Measurements from ENCODE around the gene DLK2.

The DLK2 gene

GRCh38 chr6:43471399-43471798, 16.1 kb upstream of the DLK2 start:
- peaks cover 0 to 2% of the 10 kb centered on the region in 2 donors for H3K9me3 ChIP-seq (replicated peaks in 1 of 2; ENCODE audit: control insufficient read depth in 2 of 2, insufficient read depth in 1 of 2, low read depth in 1 of 2, low read length in 2 of 2)
- H4K91ac ChIP-seq (ENCODE audit: low read depth, low read length, poor library complexity), result no peak overlapping the region
- H2BK15ac ChIP-seq (ENCODE audit: low read length), result no peak overlapping the region
- no peaks in the 10 kb centered on the region for H3K79me1 ChIP-seq (ENCODE audit: low read depth, low read length)
- H3K4me3 ChIP-seq (ENCODE audit: low read length in 2 of 2), result no peak overlapping the region
- DNase-seq (ENCODE audit: low spot score), result no peak
- no peak overlapping the region for H2BK120ac ChIP-seq (ENCODE audit: low read depth, low read length)
- no peak overlapping the region for H3K14ac ChIP-seq (ENCODE audit: low read length)
- H3K23ac ChIP-seq (ENCODE audit: low read depth, low read length, poor library complexity), result no peak overlapping the region
- H3K36me3 ChIP-seq (replicated peaks in 1 of 2; ENCODE audit: control insufficient read depth in 2 of 2, insufficient read depth in 2 of 2, low read length in 2 of 2), result no peaks in the 10 kb centered on the region
- no peak overlapping the region for H3K18ac ChIP-seq (ENCODE audit: low read length)
- peaks cover 9% of the 10 kb centered on the region in 2 donors for H3K4me1 ChIP-seq (ENCODE audit: control insufficient read depth in 2 of 2, insufficient read depth in 1 of 2, low read depth in 1 of 2, low read length in 2 of 2)
- no peak overlapping the region for H3K9ac ChIP-seq (ENCODE audit: low read depth, low read length, poor library complexity)
- H3K27ac ChIP-seq (replicated peaks; ENCODE audit: low read length), result no peak overlapping the region
- H3K4me2 ChIP-seq (ENCODE audit: insufficient read depth, low read length, poor library complexity, severe bottlenecking), result no peak overlapping the region
- no CpG with 5 or more reads among the region's 1 CpG for WGBS, 2 donors (ENCODE audit: extremely low coverage in 2 of 2, insufficient read length in 2 of 2, insufficient replicate concordance in 1 of 2)
- H2BK12ac ChIP-seq (ENCODE audit: low read length), result no peak overlapping the region
- no peak overlapping the region for H3K4ac ChIP-seq (ENCODE audit: low read length)
- H2BK5ac ChIP-seq (ENCODE audit: low read length), result no peak overlapping the region
- no peak overlapping the region for H2AFZ ChIP-seq (ENCODE audit: low read length)
- peaks cover 0 to 19% (median 0%) of the 10 kb centered on the region in 3 experiments for H3K27me3 ChIP-seq (ENCODE audit: control insufficient read depth in 3 of 3, insufficient read depth in 3 of 3, low read depth in 1 of 3, low read length in 3 of 3)
- H4K8ac ChIP-seq (ENCODE audit: low read depth, low read length), result no peak overlapping the region
- H2AK5ac ChIP-seq (ENCODE audit: low read depth, low read length), result no peak overlapping the region

DNA sequence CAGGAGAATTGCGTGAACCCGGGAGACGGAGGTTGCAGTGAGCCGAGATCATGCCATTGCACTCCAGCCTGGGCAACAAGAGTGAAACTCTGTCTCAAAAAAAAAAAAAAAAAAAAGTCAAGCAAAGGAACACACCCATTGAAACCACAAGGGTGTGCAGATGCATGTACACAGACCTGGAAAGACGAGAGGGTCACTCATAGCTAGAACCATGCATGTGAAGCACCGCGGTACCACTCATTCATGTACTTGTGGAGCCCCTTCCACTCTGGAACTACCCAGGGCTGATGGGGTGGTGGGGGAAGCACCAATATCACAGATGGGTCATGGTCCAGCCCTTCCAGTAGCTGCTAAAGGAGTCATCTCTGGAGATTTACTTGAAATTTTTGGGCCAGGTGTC, 14.6 kb upstream of the DLK2 start:
- H3K79me1 ChIP-seq (ENCODE audit: low read depth, low read length), result no peaks in the 10 kb centered on the region
- H3K9me3 ChIP-seq (replicated peaks in 1 of 2; ENCODE audit: control insufficient read depth in 2 of 2, insufficient read depth in 1 of 2, low read depth in 1 of 2, low read length in 2 of 2), result peaks cover 0 to 2% of the 10 kb centered on the region in 2 donors
- no peak for DNase-seq (ENCODE audit: low spot score)
- H3K4me1 ChIP-seq (ENCODE audit: control insufficient read depth in 2 of 2, insufficient read depth in 1 of 2, low read depth in 1 of 2, low read length in 2 of 2), result peaks cover 9% of the 10 kb centered on the region in 2 donors
- no peak overlapping the region for H2BK12ac ChIP-seq (ENCODE audit: low read length)
- H3K4ac ChIP-seq (ENCODE audit: low read length), result no peak overlapping the region
- no peak overlapping the region for H2BK15ac ChIP-seq (ENCODE audit: low read length)
- H2AK5ac ChIP-seq (ENCODE audit: low read depth, low read length), result no peak overlapping the region
- H2BK120ac ChIP-seq (ENCODE audit: low read depth, low read length), result no peak overlapping the region
- H3K27me3 ChIP-seq (ENCODE audit: control insufficient read depth in 3 of 3, insufficient read depth in 3 of 3, low read depth in 1 of 3, low read length in 3 of 3), result peaks cover 0 to 23% (median 0%) of the 10 kb centered on the region in 3 experiments
- H3K9ac ChIP-seq (ENCODE audit: low read depth, low read length, poor library complexity), result no peak overlapping the region
- no peak overlapping the region for H4K91ac ChIP-seq (ENCODE audit: low read depth, low read length, poor library complexity)
- no peak overlapping the region for H3K23ac ChIP-seq (ENCODE audit: low read depth, low read length, poor library complexity)
- no peak overlapping the region for H3K14ac ChIP-seq (ENCODE audit: low read length)
- H4K8ac ChIP-seq (ENCODE audit: low read depth, low read length), result no peak overlapping the region
- no peak overlapping the region for H3K4me2 ChIP-seq (ENCODE audit: insufficient read depth, low read length, poor library complexity, severe bottlenecking)
- no peaks in the 10 kb centered on the region for H3K36me3 ChIP-seq (replicated peaks in 1 of 2; ENCODE audit: control insufficient read depth in 2 of 2, insufficient read depth in 2 of 2, low read length in 2 of 2)
- H2BK5ac ChIP-seq (ENCODE audit: low read length), result no peak overlapping the region
- H3K27ac ChIP-seq (replicated peaks; ENCODE audit: low read length), result no peak overlapping the region
- no peak overlapping the region for H3K4me3 ChIP-seq (ENCODE audit: low read length in 2 of 2)
- no CpG with 5 or more reads among the region's 7 CpGs for WGBS, 2 donors (ENCODE audit: extremely low coverage in 2 of 2, insufficient read length in 2 of 2, insufficient replicate concordance in 1 of 2)
- no peak overlapping the region for H2AFZ ChIP-seq (ENCODE audit: low read length)
- H3K18ac ChIP-seq (ENCODE audit: low read length), result no peak overlapping the region

- Histone ChIP-seq H3K36me3 (replicated peaks in 1 of 2; ENCODE audit: control insufficient read depth in 2 of 2, insufficient read depth in 2 of 2, low read length in 2 of 2) (no peaks in the 10 kb centered on the region), H2AFZ (ENCODE audit: low read length) (peak overlapping the region; percentile 86), H3K4ac (ENCODE audit: low read length) (no peak overlapping the region), H2BK5ac (ENCODE audit: low read length) (peak overlapping the region; percentile 45), H2AK5ac (ENCODE audit: low read depth, low read length) (no peak overlapping the region), H4K8ac (ENCODE audit: low read depth, low read length) (peak overlapping the region; percentile 66), H4K91ac (ENCODE audit: low read depth, low read length, poor library complexity) (no peak overlapping the region), H3K14ac (ENCODE audit: low read length) (no peak overlapping the region), H2BK12ac (ENCODE audit: low read length) (no peak overlapping the region), H3K4me3 (ENCODE audit: low read length in 2 of 2) (no peak overlapping the region), H2BK15ac (ENCODE audit: low read length) (peak overlapping the region; percentile 22), H3K9me3 (replicated peaks in 1 of 2; ENCODE audit: control insufficient read depth in 2 of 2, insufficient read depth in 1 of 2, low read depth in 1 of 2, low read length in 2 of 2) (peaks cover 0 to 2% of the 10 kb centered on the region in 2 donors), H3K18ac (ENCODE audit: low read length) (peak overlapping the region; percentile 76), H3K27me3 (ENCODE audit: control insufficient read depth in 3 of 3, insufficient read depth in 3 of 3, low read depth in 1 of 3, low read length in 3 of 3) (peaks cover 0 to 23% (median 0%) of the 10 kb centered on the region in 3 experiments), H2BK120ac (ENCODE audit: low read depth, low read length) (peak overlapping the region; percentile 11), H3K79me1 (ENCODE audit: low read depth, low read length) (no peaks in the 10 kb centered on the region), H3K9ac (ENCODE audit: low read depth, low read length, poor library complexity) (no peak overlapping the region), H3K27ac (replicated peaks; ENCODE audit: low read length) (no peak overlapping the region), H3K23ac (ENCODE audit: low read depth, low read length, poor library complexity) (no peak overlapping the region), H3K4me2 (ENCODE audit: insufficient read depth, low read length, poor library complexity, severe bottlenecking) (no peak overlapping the region), H3K4me1 (ENCODE audit: control insufficient read depth in 2 of 2, insufficient read depth in 1 of 2, low read depth in 1 of 2, low read length in 2 of 2) (peaks cover 9% of the 10 kb centered on the region in 2 donors)
- DNase-seq (ENCODE audit: low spot score), result no peak
- WGBS, 2 donors (ENCODE audit: extremely low coverage in 2 of 2, insufficient read length in 2 of 2, insufficient replicate concordance in 1 of 2), result no CpG with 5 or more reads among the region's 13 CpGs
These were observed 13.7 kb upstream of the DLK2 start for GRCh38 chr6:43468748-43469681.

DNA sequence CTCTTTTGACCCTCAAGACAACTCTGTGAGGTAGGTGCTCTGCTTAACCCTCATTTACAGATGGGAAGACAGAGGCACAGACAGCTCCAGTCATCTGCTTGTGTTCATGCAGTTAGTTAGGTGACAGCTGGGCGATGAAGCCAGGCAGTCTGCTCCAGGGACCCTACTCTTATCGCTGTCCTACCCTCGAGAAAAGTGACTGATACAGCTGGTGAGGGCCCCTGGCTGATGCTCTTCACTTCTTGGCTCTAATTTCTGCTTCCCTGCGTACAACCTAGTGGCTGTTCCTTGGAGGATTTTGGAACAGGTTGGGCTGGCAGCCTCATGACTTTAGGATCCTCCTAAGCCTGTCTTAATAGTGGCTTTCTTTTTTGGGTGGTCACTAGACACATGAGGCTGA, 12.9 kb upstream of the DLK2 start:
- no peak for DNase-seq (ENCODE audit: low spot score)
- peaks cover 9% of the 10 kb centered on the region in 2 donors for H3K4me1 ChIP-seq (ENCODE audit: control insufficient read depth in 2 of 2, insufficient read depth in 1 of 2, low read depth in 1 of 2, low read length in 2 of 2)
- no peak overlapping the region for H3K4ac ChIP-seq (ENCODE audit: low read length)
- no peak overlapping the region for H3K4me3 ChIP-seq (ENCODE audit: low read length in 2 of 2)
- no peak overlapping the region for H2BK12ac ChIP-seq (ENCODE audit: low read length)
- no peak overlapping the region for H3K14ac ChIP-seq (ENCODE audit: low read length)
- H2BK5ac ChIP-seq (ENCODE audit: low read length), result no peak overlapping the region
- no peak overlapping the region for H2AK5ac ChIP-seq (ENCODE audit: low read depth, low read length)
- no peak overlapping the region for H4K91ac ChIP-seq (ENCODE audit: low read depth, low read length, poor library complexity)
- H2BK15ac ChIP-seq (ENCODE audit: low read length), result no peak overlapping the region
- no peak overlapping the region for H3K23ac ChIP-seq (ENCODE audit: low read depth, low read length, poor library complexity)
- no peak overlapping the region for H4K8ac ChIP-seq (ENCODE audit: low read depth, low read length)
- WGBS, 2 donors (ENCODE audit: extremely low coverage in 2 of 2, insufficient read length in 2 of 2, insufficient replicate concordance in 1 of 2), result no CpG with 5 or more reads among the region's 4 CpGs
- no peak overlapping the region for H3K9ac ChIP-seq (ENCODE audit: low read depth, low read length, poor library complexity)
- no peak overlapping the region for H3K27ac ChIP-seq (replicated peaks; ENCODE audit: low read length)
- H3K36me3 ChIP-seq (replicated peaks in 1 of 2; ENCODE audit: control insufficient read depth in 2 of 2, insufficient read depth in 2 of 2, low read length in 2 of 2), result no peaks in the 10 kb centered on the region
- no peaks in the 10 kb centered on the region for H3K79me1 ChIP-seq (ENCODE audit: low read depth, low read length)
- H2BK120ac ChIP-seq (ENCODE audit: low read depth, low read length), result no peak overlapping the region
- no peak overlapping the region for H3K4me2 ChIP-seq (ENCODE audit: insufficient read depth, low read length, poor library complexity, severe bottlenecking)
- H3K9me3 ChIP-seq (replicated peaks in 1 of 2; ENCODE audit: control insufficient read depth in 2 of 2, insufficient read depth in 1 of 2, low read depth in 1 of 2, low read length in 2 of 2), result peaks cover 0 to 2% of the 10 kb centered on the region in 2 donors
- peak overlapping the region; percentile 86 for H2AFZ ChIP-seq (ENCODE audit: low read length)
- H3K27me3 ChIP-seq (ENCODE audit: control insufficient read depth in 3 of 3, insufficient read depth in 3 of 3, low read depth in 1 of 3, low read length in 3 of 3), result peaks cover 0 to 26% (median 0%) of the 10 kb centered on the region in 3 experiments
- H3K18ac ChIP-seq (ENCODE audit: low read length), result no peak overlapping the region
